Esophagus muscularis mucosa (tissue), 4 donors: ENCODE data around the gene PPP2R3A.

Experiments
- CTCF ChIP-seq, 3 experiments: fragments of 200-600 bp in 2 of 3; fragments of 450-650 bp in 1 of 3; sonication (generic) in 2 of 3; IDR thresholded peaks; one replicate each; pipeline ENCODE4 v1.5.1; 2017 to 2019; ENCODE audit warnings: antibody characterized with exemption in 3 of 3, mild to moderate bottlenecking in 2 of 3, moderate library complexity in 1 of 3
- EP300 ChIP-seq: sonication (generic); formaldehyde crosslinking; IDR thresholded peaks from one replicate; pipeline ENCODE4 v1.6.1; 2017; ENCODE audit warnings: antibody characterized with exemption
- POLR2A ChIP-seq: fragments of 450-650 bp; IDR thresholded peaks from one replicate; pipeline ENCODE4 v1.6.1; 2017; ENCODE audit warnings: antibody characterized with exemption, moderate library complexity, mild to moderate bottlenecking, low read depth
- POLR2AphosphoS5 ChIP-seq, 2 donors: sonication (generic); formaldehyde crosslinking; IDR thresholded peaks; one replicate each; pipeline ENCODE4 v1.6.1; 2017; ENCODE audit warnings: antibody characterized with exemption in 2 of 2

GRCh38 chr3:136187868-136188267 is 222.3 kb downstream of the PPP2R3A start:
- TF ChIP-seq CTCF (IDR thresholded peaks at IDR 0.05): no peak
- TF ChIP-seq EP300: no peak
- no peak for TF ChIP-seq POLR2AphosphoS5 (IDR thresholded peaks at IDR 0.05)
- TF ChIP-seq POLR2A: no peak
